Sigmoid colon (tissue), 7 donors: ENCODE results near the gene SMR3A. TPM values are rescaled to one million over a fixed set of nuclear protein-coding genes. Genes with fewer than 3 reads are reported as not detected.

Source experiments
- DNase-seq: peaks from one replicate; pipeline ENCODE4 v3.0.0-alpha.2; 2019
- H3K27ac ChIP-seq, 4 donors: fragments of 200-600 bp; sonication (generic); one replicate each; pipeline ENCODE4 v1.5.1; 2016 to 2019; ENCODE audit warnings: mild to moderate bottlenecking in 1 of 4
- H3K27me3 ChIP-seq, 3 donors: fragments of 200-600 bp; sonication (generic); one replicate each; pipeline ENCODE4 v1.5.1; 2019; ENCODE audit warnings: mild to moderate bottlenecking in 1 of 3
- H3K36me3 ChIP-seq, 4 donors: fragments of 200-600 bp; sonication (generic); one replicate each; pipeline ENCODE4 v1.5.1; 2016 to 2019
- H3K4me1 ChIP-seq, 4 donors: fragments of 200-600 bp; sonication (generic); one replicate each; pipeline ENCODE4 v1.5.1; 2017 to 2019
- H3K4me3 ChIP-seq, 4 donors: fragments of 200-600 bp; sonication (generic); one replicate each; pipeline ENCODE4 v1.5.1; 2017 to 2019; ENCODE audit warnings: mild to moderate bottlenecking in 2 of 4, moderate library complexity in 1 of 4
- H3K9me3 ChIP-seq, 4 donors: fragments of 200-600 bp in 3 of 4; sonication (generic) in 3 of 4; one replicate each; pipeline versions ENCODE4 v1.5.1 to v1.6.1; 2013 to 2019
- EP300 ChIP-seq, 4 donors: sonication (generic); formaldehyde crosslinking; IDR thresholded peaks; one replicate each; pipeline ENCODE4 v1.6.1; 2017; ENCODE audit warnings: antibody characterized with exemption in 4 of 4
- POLR2A ChIP-seq, 2 donors: fragments of 450-650 bp; IDR thresholded peaks; one replicate each; pipeline ENCODE4 v1.6.1; 2016; ENCODE audit warnings: antibody characterized with exemption in 2 of 2, mild to moderate bottlenecking in 2 of 2, moderate library complexity in 2 of 2
- POLR2AphosphoS5 ChIP-seq, 4 donors: sonication (generic); formaldehyde crosslinking; IDR thresholded peaks; one replicate each; pipeline ENCODE4 v1.6.1; 2017; ENCODE audit warnings: antibody characterized with exemption in 4 of 4
- WGBS, 2 donors: extraction: QIAGEN DNeasy Blood & Tissue Kit; methylation state at CpG; one replicate each; pipeline ENCODE4 v1.1.7; 2013; 5-methylcytosine and 5-hydroxymethylcytosine counted together
- intact Hi-C: fragments of 100-400 bp; cut with DNase I; formaldehyde crosslinking; loops from one replicate; pipeline ENCODE4 v1.15.1; 2023
- polyA plus RNA-seq, 3 donors: library from polyadenylated mRNA; stranded (reverse); fragments of 200-250 nt; gene quantifications; one replicate each; pipeline ENCODE4 v1.2.3, GENCODE V29; 2013
- total RNA-seq, 4 donors: library from RNA; depleted of rRNA; stranded (reverse); fragments of >200 nt; gene quantifications; one replicate each; pipeline ENCODE4 v1.1.0, GENCODE V29; 2016
- TF ChIP-seq, protein P1 (sequence below), 4 experiments: fragments of 450-650 bp in 3 of 4; fragments of 200-600 bp in 1 of 4; IDR thresholded peaks; one replicate each; pipeline ENCODE4 v1.5.1; 2016 to 2019; ENCODE audit warnings: antibody characterized with exemption in 4 of 4, mild to moderate bottlenecking in 3 of 4, moderate library complexity in 2 of 4
- donor health status: healthy with polysubstance abuse.
- donor health status: Bipolar disorder and iron deficiency.
- donor health status: healthy.

Gene SMR3A
- total and polyA plus RNA-seq, 7 donors, result not detected

DNA sequence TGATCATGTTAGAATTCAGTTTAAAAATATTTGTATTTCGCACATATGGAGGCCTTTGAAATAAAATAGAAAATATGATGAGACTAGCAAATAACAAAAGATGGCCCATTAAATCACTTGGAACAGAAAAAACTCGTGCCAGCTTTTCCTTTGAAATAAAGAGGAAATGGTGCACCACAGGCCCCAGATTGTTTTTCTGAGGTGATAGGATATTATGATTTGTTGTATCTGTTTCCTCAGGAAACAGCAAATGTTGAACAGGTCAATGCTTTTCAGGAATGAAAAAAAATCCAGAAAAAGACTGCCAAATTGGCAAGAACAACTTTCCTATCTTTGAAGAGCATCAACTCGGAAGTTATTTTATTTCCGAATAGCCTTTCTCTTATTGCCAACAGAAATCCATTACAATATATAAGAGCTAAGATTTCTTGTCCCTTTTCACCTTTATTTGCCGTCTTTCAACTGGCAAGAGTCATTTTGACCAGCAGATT is 22.2 kb downstream of the SMR3A start, which contains the start of gene SMR3B:
Gene SMR3B (plus strand): TSS at position 441 of the 491 bp plus-strand sequence. CDS start 1,380 bp downstream, outside the sequence.
- H3K9me3 ChIP-seq, result no peaks in the 10 kb centered on the region
- 75 to 77% methylated on average over 5 of the region's 5 CpGs for WGBS, 2 donors
- no peak for TF ChIP-seq EP300 (IDR thresholded peaks at IDR 0.05)
- no peak for TF ChIP-seq POLR2A (IDR thresholded peaks at IDR 0.05)
- DNase-seq, result no peak
- intact Hi-C loops, result no loop called here
- H3K36me3 ChIP-seq, result no peaks in the 10 kb centered on the region
- no peaks in the 10 kb centered on the region for H3K4me1 ChIP-seq
- H3K27me3 ChIP-seq, result no peaks in the 10 kb centered on the region
- H3K4me3 ChIP-seq, result no peak within 1 kb of the TSS
- H3K27ac ChIP-seq, result no peak within 1 kb of the TSS

DNA sequence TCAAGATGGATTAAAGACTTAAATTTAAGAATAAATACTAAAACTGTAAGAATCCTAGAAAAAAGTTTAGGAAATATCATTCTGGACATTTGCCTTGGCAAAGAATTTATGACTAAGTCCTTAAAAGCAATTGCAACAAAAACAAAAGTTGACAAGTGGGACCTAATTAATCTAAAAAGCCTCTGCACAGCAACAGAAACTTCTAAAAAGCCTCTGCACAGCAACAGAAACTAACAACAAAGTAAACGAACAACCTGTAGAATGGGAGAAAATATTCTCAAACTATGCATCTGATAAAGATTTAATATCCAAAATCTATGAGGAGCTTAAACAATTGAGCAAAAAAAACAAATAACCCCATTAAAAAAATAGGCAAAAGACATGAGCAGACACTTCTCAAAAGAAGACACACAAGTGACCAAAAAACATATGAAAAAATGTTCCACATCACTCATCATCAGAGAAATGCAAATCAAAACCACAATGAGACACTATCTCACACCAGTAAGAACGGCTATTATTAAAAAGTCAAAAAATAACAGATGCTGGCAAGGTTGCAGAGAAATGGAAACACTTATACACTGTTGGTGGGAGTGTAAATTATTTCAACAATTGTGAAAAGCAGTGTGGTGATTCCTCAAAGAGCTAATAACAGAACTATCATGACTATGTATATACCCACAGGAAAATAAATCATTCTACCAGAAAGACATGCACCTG is 31.7 kb downstream of the SMR3A start:
- no peak overlapping the region for H3K4me3 ChIP-seq
- no peak for DNase-seq
- H3K4me1 ChIP-seq, result no peaks in the 10 kb centered on the region
- no peaks in the 10 kb centered on the region for H3K27me3 ChIP-seq
- TF ChIP-seq POLR2AphosphoS5 (IDR thresholded peaks at IDR 0.05) (no peak), EP300 (IDR thresholded peaks at IDR 0.05) (no peak)
- TF ChIP-seq, protein P1, sequence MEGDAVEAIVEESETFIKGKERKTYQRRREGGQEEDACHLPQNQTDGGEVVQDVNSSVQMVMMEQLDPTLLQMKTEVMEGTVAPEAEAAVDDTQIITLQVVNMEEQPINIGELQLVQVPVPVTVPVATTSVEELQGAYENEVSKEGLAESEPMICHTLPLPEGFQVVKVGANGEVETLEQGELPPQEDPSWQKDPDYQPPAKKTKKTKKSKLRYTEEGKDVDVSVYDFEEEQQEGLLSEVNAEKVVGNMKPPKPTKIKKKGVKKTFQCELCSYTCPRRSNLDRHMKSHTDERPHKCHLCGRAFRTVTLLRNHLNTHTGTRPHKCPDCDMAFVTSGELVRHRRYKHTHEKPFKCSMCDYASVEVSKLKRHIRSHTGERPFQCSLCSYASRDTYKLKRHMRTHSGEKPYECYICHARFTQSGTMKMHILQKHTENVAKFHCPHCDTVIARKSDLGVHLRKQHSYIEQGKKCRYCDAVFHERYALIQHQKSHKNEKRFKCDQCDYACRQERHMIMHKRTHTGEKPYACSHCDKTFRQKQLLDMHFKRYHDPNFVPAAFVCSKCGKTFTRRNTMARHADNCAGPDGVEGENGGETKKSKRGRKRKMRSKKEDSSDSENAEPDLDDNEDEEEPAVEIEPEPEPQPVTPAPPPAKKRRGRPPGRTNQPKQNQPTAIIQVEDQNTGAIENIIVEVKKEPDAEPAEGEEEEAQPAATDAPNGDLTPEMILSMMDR (IDR thresholded peaks at IDR 0.05), result no peak
- no peaks in the 10 kb centered on the region for H3K9me3 ChIP-seq
- no peak overlapping the region for H3K27ac ChIP-seq
- no peaks in the 10 kb centered on the region for H3K36me3 ChIP-seq
- 50 to 60% methylated on average over 2 of the region's 2 CpGs for WGBS, 2 donors
- intact Hi-C loops, result no loop called here

DNA sequence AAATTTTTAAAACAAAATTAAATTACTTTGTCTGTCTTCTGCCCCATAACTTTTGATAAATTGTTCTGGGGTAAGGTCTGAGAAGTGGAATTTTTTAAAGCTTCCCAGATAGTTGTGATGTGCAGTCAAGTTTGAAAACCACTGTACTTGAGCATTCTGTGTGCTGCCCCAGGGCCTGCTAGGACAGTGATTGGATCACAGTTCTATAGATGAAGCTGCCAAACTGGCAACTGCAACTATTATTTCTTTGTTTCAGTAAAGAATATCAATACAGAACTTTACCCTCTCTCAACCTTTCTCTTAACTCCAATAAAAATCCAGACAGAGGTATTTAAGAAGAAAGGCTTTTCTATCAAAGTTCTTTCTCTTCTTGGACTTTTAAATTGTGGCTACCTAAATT is 37.0 kb downstream of the SMR3A start, which contains the start of gene OPRPN:
Gene OPRPN (plus strand): TSS at position 361 of the 400 bp plus-strand sequence. CDS start 1,346 bp downstream, outside the sequence.
- Histone ChIP-seq H3K4me3 (no peak within 1 kb of the TSS), H3K27ac (no peak within 1 kb of the TSS), H3K36me3 (no peaks in the 10 kb centered on the region), H3K27me3 (no peaks in the 10 kb centered on the region), H3K9me3 (no peaks in the 10 kb centered on the region), H3K4me1 (no peaks in the 10 kb centered on the region)
- DNase-seq, result no peak
- intact Hi-C loops, result no loop called here
- TF ChIP-seq POLR2A (IDR thresholded peaks at IDR 0.05) (no peak), EP300 (IDR thresholded peaks at IDR 0.05) (no peak), POLR2AphosphoS5 (IDR thresholded peaks at IDR 0.05) (no peak)
- TF ChIP-seq, protein P1 (IDR thresholded peaks at IDR 0.05), result no peak

DNA sequence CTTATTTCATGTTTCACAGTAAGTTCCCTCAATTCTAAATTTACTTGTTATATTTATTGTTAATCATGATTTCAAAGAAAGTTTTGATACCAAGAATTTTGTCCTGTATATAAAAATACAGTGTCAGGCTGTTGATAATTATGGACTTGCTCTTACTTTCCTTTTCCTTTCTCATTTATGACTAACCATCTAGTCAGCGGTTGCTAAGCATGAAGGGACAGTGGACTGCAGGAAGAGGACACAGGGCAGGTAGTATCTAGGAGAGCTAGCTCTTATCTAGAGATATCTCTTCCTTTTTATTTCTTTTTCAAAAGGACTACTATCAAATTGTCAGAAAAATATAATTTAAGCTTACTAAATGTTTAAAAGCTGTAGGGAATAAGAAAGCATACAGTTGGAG is 38.8 kb downstream of the SMR3A start:
- Histone ChIP-seq H3K4me1 (no peaks in the 10 kb centered on the region), H3K27me3 (no peaks in the 10 kb centered on the region), H3K9me3 (no peaks in the 10 kb centered on the region), H3K4me3 (no peak overlapping the region), H3K36me3 (no peaks in the 10 kb centered on the region), H3K27ac (no peak overlapping the region)
- TF ChIP-seq, protein P1 (IDR thresholded peaks at IDR 0.05), result no peak
- no peak for TF ChIP-seq POLR2A (IDR thresholded peaks at IDR 0.05)
- TF ChIP-seq EP300 (IDR thresholded peaks at IDR 0.05), result no peak
- TF ChIP-seq POLR2AphosphoS5 (IDR thresholded peaks at IDR 0.05), result no peak
- intact Hi-C loops, result no loop called here
- DNase-seq, result no peak
- WGBS, 2 donors, result 74 to 92% methylated on average over 1 of the region's 1 CpG

DNA sequence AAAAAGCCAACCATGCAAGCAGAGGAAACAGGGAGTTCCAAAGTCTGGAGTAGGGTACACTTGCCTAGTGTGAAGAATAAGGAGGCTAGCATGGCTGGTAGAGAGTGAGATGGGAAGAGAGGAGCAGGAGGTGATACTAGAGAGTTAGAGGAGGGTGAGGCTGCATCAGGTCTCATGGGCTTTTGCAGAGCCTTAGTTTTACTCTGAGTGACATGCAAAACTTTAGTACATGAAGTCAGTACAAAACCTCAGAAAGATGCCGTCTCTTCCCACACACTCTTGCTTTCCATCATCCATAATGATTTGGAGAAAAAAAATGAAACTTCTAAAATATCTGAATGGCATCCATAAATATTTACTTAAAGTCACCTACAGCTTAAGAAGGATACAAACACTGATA is 42.2 kb downstream of the SMR3A start:
- Histone ChIP-seq H3K36me3 (no peaks in the 10 kb centered on the region), H3K27ac (no peak overlapping the region), H3K4me3 (no peak overlapping the region), H3K27me3 (no peaks in the 10 kb centered on the region), H3K4me1 (no peaks in the 10 kb centered on the region), H3K9me3 (no peaks in the 10 kb centered on the region)
- no peak for DNase-seq
- intact Hi-C loops, result no loop called here
- WGBS, 2 donors, result 69 to 82% methylated on average over 1 of the region's 1 CpG
- TF ChIP-seq, protein P1 (IDR thresholded peaks at IDR 0.05), result no peak
- TF ChIP-seq POLR2A (IDR thresholded peaks at IDR 0.05), result no peak
- TF ChIP-seq POLR2AphosphoS5 (IDR thresholded peaks at IDR 0.05), result no peak
- no peak for TF ChIP-seq EP300 (IDR thresholded peaks at IDR 0.05)
